Measurements from ENCODE around the gene VGLL2.

The VGLL2 gene

GRCh38 chr6:117263353-117263927, 1.9 kb upstream of the VGLL2 start:
- Mint-ChIP-seq H3K9me3 (no peaks in the 10 kb centered on the region), H3K4me3 (no peak overlapping the region), H3K36me3 (ENCODE audit: low read depth) (no peaks in the 10 kb centered on the region), H3K27ac (no peak overlapping the region), H3K4me1 (ENCODE audit: low read depth) (peaks cover 10% of the 10 kb centered on the region), H3K27me3 (peaks cover 64% of the 10 kb centered on the region)
- intact Hi-C loops (cut with micrococcal nuclease) = no loop called here

- Mint-ChIP-seq H3K27me3 (peaks cover 73% of the 10 kb centered on the region), H3K36me3 (ENCODE audit: low read depth) (no peaks in the 10 kb centered on the region), H3K9me3 (no peaks in the 10 kb centered on the region), H3K27ac (no peak overlapping the region), H3K4me1 (ENCODE audit: low read depth) (peaks cover 10% of the 10 kb centered on the region), H3K4me3 (no peak overlapping the region)
- intact Hi-C loops (cut with micrococcal nuclease) = no loop called here
Measured at GRCh38 chr6:117264369-117264691, 1.0 kb upstream of the VGLL2 start.

GRCh38 chr6:117264692-117265409, 507 bp upstream of the VGLL2 start:
- intact Hi-C loops (cut with micrococcal nuclease) = no loop called here
- no peaks in the 10 kb centered on the region for H3K36me3 Mint-ChIP-seq (ENCODE audit: low read depth)
- H3K9me3 Mint-ChIP-seq = no peaks in the 10 kb centered on the region
- H3K4me3 Mint-ChIP-seq = no peak overlapping the region
- H3K27ac Mint-ChIP-seq = no peak overlapping the region
- H3K27me3 Mint-ChIP-seq = peaks cover 78% of the 10 kb centered on the region
- peaks cover 10% of the 10 kb centered on the region for H3K4me1 Mint-ChIP-seq (ENCODE audit: low read depth)

GRCh38 chr6:117266257-117267053, 1.1 kb downstream of the VGLL2 start:
- Mint-ChIP-seq H3K9me3 (no peaks in the 10 kb centered on the region), H3K4me3 (no peak overlapping the region), H3K36me3 (ENCODE audit: low read depth) (no peaks in the 10 kb centered on the region), H3K27me3 (peaks cover 86% of the 10 kb centered on the region), H3K27ac (no peak overlapping the region), H3K4me1 (ENCODE audit: low read depth) (peaks cover 10% of the 10 kb centered on the region)
- intact Hi-C loops (cut with micrococcal nuclease) = no loop called here

GRCh38 chr6:117267054-117267347, 1.6 kb downstream of the VGLL2 start:
- Mint-ChIP-seq H3K36me3 (ENCODE audit: low read depth) (no peaks in the 10 kb centered on the region), H3K4me3 (no peak overlapping the region), H3K9me3 (no peaks in the 10 kb centered on the region), H3K27ac (no peak overlapping the region), H3K27me3 (peaks cover 84% of the 10 kb centered on the region), H3K4me1 (ENCODE audit: low read depth) (peaks cover 10% of the 10 kb centered on the region)
- intact Hi-C loops (cut with micrococcal nuclease) = no loop called here

GRCh38 chr6:117267766-117268534, 2.6 kb downstream of the VGLL2 start:
- H3K4me1 Mint-ChIP-seq (ENCODE audit: low read depth) = peaks cover 10% of the 10 kb centered on the region
- intact Hi-C loops (cut with micrococcal nuclease) = no loop called here
- H3K4me3 Mint-ChIP-seq = no peak overlapping the region
- no peaks in the 10 kb centered on the region for H3K9me3 Mint-ChIP-seq
- no peaks in the 10 kb centered on the region for H3K36me3 Mint-ChIP-seq (ENCODE audit: low read depth)
- H3K27ac Mint-ChIP-seq = no peak overlapping the region
- H3K27me3 Mint-ChIP-seq = peaks cover 87% of the 10 kb centered on the region

- Mint-ChIP-seq H3K9me3 (no peaks in the 10 kb centered on the region), H3K27ac (no peak overlapping the region), H3K4me1 (ENCODE audit: low read depth) (peaks cover 10% of the 10 kb centered on the region), H3K36me3 (ENCODE audit: low read depth) (no peaks in the 10 kb centered on the region), H3K4me3 (no peak overlapping the region), H3K27me3 (peaks cover 82% of the 10 kb centered on the region)
- intact Hi-C loops (cut with micrococcal nuclease) = no loop called here
Measured at GRCh38 chr6:117268924-117269323, 3.6 kb downstream of the VGLL2 start.

GRCh38 chr6:117269638-117270054, 4.3 kb downstream of the VGLL2 start:
- Mint-ChIP-seq H3K27ac (no peak overlapping the region), H3K4me1 (ENCODE audit: low read depth) (peaks cover 8% of the 10 kb centered on the region), H3K4me3 (no peak overlapping the region), H3K36me3 (ENCODE audit: low read depth) (no peaks in the 10 kb centered on the region), H3K9me3 (no peaks in the 10 kb centered on the region), H3K27me3 (peaks cover 79% of the 10 kb centered on the region)
- intact Hi-C loops (cut with micrococcal nuclease) = no loop called here

- H3K4me1 Mint-ChIP-seq (ENCODE audit: low read depth) = peaks cover 2% of the 10 kb centered on the region
- peaks cover 78% of the 10 kb centered on the region for H3K27me3 Mint-ChIP-seq
- no peaks in the 10 kb centered on the region for H3K36me3 Mint-ChIP-seq (ENCODE audit: low read depth)
- no peaks in the 10 kb centered on the region for H3K9me3 Mint-ChIP-seq
- H3K27ac Mint-ChIP-seq = no peak overlapping the region
- intact Hi-C loops (cut with micrococcal nuclease) = no loop called here
- H3K4me3 Mint-ChIP-seq = no peak overlapping the region
Measured at GRCh38 chr6:117270055-117270842, 4.9 kb downstream of the VGLL2 start.

GRCh38 chr6:117270843-117271507, 5.6 kb downstream of the VGLL2 start:
- H3K4me1 Mint-ChIP-seq (ENCODE audit: low read depth) = no peaks in the 10 kb centered on the region
- peaks cover 74% of the 10 kb centered on the region for H3K27me3 Mint-ChIP-seq
- H3K4me3 Mint-ChIP-seq = no peak overlapping the region
- H3K9me3 Mint-ChIP-seq = no peaks in the 10 kb centered on the region
- no peak overlapping the region for H3K27ac Mint-ChIP-seq
- intact Hi-C loops (cut with micrococcal nuclease) = no loop called here
- H3K36me3 Mint-ChIP-seq (ENCODE audit: low read depth) = no peaks in the 10 kb centered on the region

- intact Hi-C loops (cut with micrococcal nuclease) = no loop called here
Measured at GRCh38 chr6:117272032-117272866, 6.9 kb downstream of the VGLL2 start.

GRCh38 chr6:117272891-117273290, 7.5 kb downstream of the VGLL2 start:
- intact Hi-C loops (cut with micrococcal nuclease) = no loop called here
- no peaks in the 10 kb centered on the region for H3K4me1 Mint-ChIP-seq (ENCODE audit: low read depth)
- no peaks in the 10 kb centered on the region for H3K36me3 Mint-ChIP-seq (ENCODE audit: low read depth)
- H3K4me3 Mint-ChIP-seq = no peak overlapping the region
- H3K27ac Mint-ChIP-seq = no peak overlapping the region
- no peaks in the 10 kb centered on the region for H3K9me3 Mint-ChIP-seq
- H3K27me3 Mint-ChIP-seq = peaks cover 56% of the 10 kb centered on the region

More at GRCh38 chr6:117272032-117272866, 6.9 kb downstream of the VGLL2 start:
- H3K27ac Mint-ChIP-seq = no peak overlapping the region
- H3K9me3 Mint-ChIP-seq = no peaks in the 10 kb centered on the region
- H3K27me3 Mint-ChIP-seq = peaks cover 62% of the 10 kb centered on the region
- H3K4me3 Mint-ChIP-seq = no peak overlapping the region
- H3K36me3 Mint-ChIP-seq (ENCODE audit: low read depth) = no peaks in the 10 kb centered on the region
- H3K4me1 Mint-ChIP-seq (ENCODE audit: low read depth) = no peaks in the 10 kb centered on the region
